Prostate gland (tissue), 2 donors: Measurements from ENCODE around the gene CNTNAP2.

Experiments used
- POLR2A ChIP-seq: fragments of 450-650 bp; IDR thresholded peaks from one replicate; pipeline ENCODE4 v1.6.1; 2016; ENCODE audit warnings: antibody characterized with exemption, mild to moderate bottlenecking
- POLR2AphosphoS5 ChIP-seq: sonication (generic); formaldehyde crosslinking; IDR thresholded peaks from one replicate; pipeline ENCODE4 v1.6.1; 2017; ENCODE audit warnings: antibody characterized with exemption
- TF ChIP-seq, protein P1 (sequence below), 4 experiments: fragments of 200-600 bp in 2 of 4; fragments of 450-650 bp in 2 of 4; sonication (generic) in 2 of 4; IDR thresholded peaks; 1 replicate in 3 of 4; 2 replicates in 1 of 4; pipeline ENCODE4 v1.5.1; 2016 to 2019; ENCODE audit warnings: antibody characterized with exemption in 4 of 4, mild to moderate bottlenecking in 2 of 4, moderate library complexity in 2 of 4

DNA sequence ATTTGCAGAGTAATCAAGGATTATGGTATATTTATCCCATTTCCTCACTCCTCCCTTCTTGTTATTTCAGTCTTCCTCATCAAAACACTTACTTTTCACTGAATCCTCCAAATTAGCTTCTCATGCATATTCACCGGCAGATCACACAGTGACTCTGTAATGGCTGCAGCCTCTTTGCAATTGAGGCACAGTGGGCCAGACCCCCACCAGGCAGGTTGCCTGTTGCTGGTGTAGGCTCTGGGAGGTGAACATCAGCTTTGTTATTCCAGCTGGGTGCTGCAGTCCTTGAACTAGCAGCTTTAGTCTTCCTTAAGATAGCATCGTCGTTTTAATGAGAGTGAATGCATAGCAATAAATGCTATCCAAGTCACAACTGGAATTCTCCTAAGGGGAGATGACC is 449.3 kb downstream of the CNTNAP2 start:
- no peak for TF ChIP-seq POLR2A
- TF ChIP-seq, protein P1, sequence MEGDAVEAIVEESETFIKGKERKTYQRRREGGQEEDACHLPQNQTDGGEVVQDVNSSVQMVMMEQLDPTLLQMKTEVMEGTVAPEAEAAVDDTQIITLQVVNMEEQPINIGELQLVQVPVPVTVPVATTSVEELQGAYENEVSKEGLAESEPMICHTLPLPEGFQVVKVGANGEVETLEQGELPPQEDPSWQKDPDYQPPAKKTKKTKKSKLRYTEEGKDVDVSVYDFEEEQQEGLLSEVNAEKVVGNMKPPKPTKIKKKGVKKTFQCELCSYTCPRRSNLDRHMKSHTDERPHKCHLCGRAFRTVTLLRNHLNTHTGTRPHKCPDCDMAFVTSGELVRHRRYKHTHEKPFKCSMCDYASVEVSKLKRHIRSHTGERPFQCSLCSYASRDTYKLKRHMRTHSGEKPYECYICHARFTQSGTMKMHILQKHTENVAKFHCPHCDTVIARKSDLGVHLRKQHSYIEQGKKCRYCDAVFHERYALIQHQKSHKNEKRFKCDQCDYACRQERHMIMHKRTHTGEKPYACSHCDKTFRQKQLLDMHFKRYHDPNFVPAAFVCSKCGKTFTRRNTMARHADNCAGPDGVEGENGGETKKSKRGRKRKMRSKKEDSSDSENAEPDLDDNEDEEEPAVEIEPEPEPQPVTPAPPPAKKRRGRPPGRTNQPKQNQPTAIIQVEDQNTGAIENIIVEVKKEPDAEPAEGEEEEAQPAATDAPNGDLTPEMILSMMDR (IDR thresholded peaks at IDR 0.05) = no peak
- no peak for TF ChIP-seq POLR2AphosphoS5
